Transverse colon (tissue), 4 donors: Measurements from ENCODE around the gene SYCP2. TPM values are rescaled to one million over a fixed set of nuclear protein-coding genes. Genes with fewer than 3 reads are reported as not detected.

Experiments used
- DNase-seq: peaks from one replicate; pipeline ENCODE4 v3.0.0-alpha.2; 2019
- H3K27ac ChIP-seq, 4 donors: fragments of 200-600 bp; sonication (generic); 2 replicates each; pipeline ENCODE4 v1.5.1; 2016 to 2018; ENCODE audit warnings: inconsistent platforms in 4 of 4
- H3K27me3 ChIP-seq: fragments of 200-600 bp; sonication (generic); 2 replicates; pipeline ENCODE4 v1.5.1; 2017; ENCODE audit warnings: inconsistent platforms
- H3K36me3 ChIP-seq, 4 donors: fragments of 200-600 bp; sonication (generic); 2 replicates each; pipeline ENCODE4 v1.5.1; 2017 to 2019; ENCODE audit warnings: inconsistent platforms in 4 of 4
- H3K4me1 ChIP-seq, 4 donors: fragments of 200-600 bp; sonication (generic); 2 replicates each; pipeline ENCODE4 v1.5.1; 2017 to 2020; ENCODE audit warnings: inconsistent platforms in 4 of 4
- H3K4me3 ChIP-seq, 4 donors: fragments of 200-600 bp; sonication (generic); 1 replicate in 1 of 4; 2 replicates in 3 of 4; pipeline versions ENCODE4 v1.5.1 to v1.6.1; 2017 to 2019; ENCODE audit warnings: inconsistent platforms in 4 of 4
- H3K9me3 ChIP-seq, 2 donors: fragments of 200-600 bp; sonication (generic); 2 replicates each; pipeline ENCODE4 v1.5.1; 2017 to 2019; ENCODE audit warnings: inconsistent platforms in 2 of 2
- EP300 ChIP-seq: sonication (generic); formaldehyde crosslinking; IDR thresholded peaks from one replicate; pipeline ENCODE4 v1.6.1; 2017; ENCODE audit warnings: antibody characterized with exemption, low read depth
- POLR2A ChIP-seq: fragments of 450-650 bp; IDR thresholded peaks from one replicate; pipeline ENCODE4 v1.6.1; 2016; ENCODE audit warnings: antibody characterized with exemption, mild to moderate bottlenecking, moderate library complexity
- POLR2AphosphoS5 ChIP-seq, 3 donors: sonication (generic); formaldehyde crosslinking; IDR thresholded peaks; one replicate each; pipeline ENCODE4 v1.6.1; 2016; ENCODE audit warnings: antibody characterized with exemption in 3 of 3
- WGBS, 2 donors: methylation state at CpG; one replicate each; pipeline ENCODE4 v1.1.5; 2018; ENCODE audit warnings: low coverage in 1 of 2; 5-methylcytosine and 5-hydroxymethylcytosine counted together
- in situ Hi-C, 4 donors: fragments of 200-750 bp; cut with MboI; loops; one replicate each; pipeline versions ENCODE4 v1.15.0 to v1.15.1; 2017; ENCODE audit warnings: low sequenced_read_pairs in 3 of 4, low pct_ligation_motif_present in 1 of 4, low pct_unique_long_range_greater_than_20kb in 1 of 4
- intact Hi-C: fragments of 100-400 bp; cut with DNase I; formaldehyde crosslinking; loops from one replicate; pipeline ENCODE4 v1.15.1; 2023; ENCODE audit warnings: low total_unique reads
- total RNA-seq, 4 donors: library from RNA; depleted of rRNA; stranded (reverse); fragments of >200 nt; gene quantifications; one replicate each; pipeline ENCODE4 v1.1.0, GENCODE V29; 2016
- TF ChIP-seq, protein P1 (sequence below), 5 experiments: fragments of 200-600 bp in 3 of 5; fragments of 450-650 bp in 2 of 5; sonication (generic) in 3 of 5; IDR thresholded peaks; 1 replicate in 2 of 5; 2 replicates in 3 of 5; pipeline ENCODE4 v1.5.1; 2016 to 2017; ENCODE audit warnings: antibody characterized with exemption in 5 of 5, inconsistent platforms in 3 of 5, mild to moderate bottlenecking in 2 of 5, moderate library complexity in 1 of 5

SYCP2 gene
- total RNA-seq, 4 donors from 2014 or later: 0.82 to 1.1 TPM; not detected in 2

DNA sequence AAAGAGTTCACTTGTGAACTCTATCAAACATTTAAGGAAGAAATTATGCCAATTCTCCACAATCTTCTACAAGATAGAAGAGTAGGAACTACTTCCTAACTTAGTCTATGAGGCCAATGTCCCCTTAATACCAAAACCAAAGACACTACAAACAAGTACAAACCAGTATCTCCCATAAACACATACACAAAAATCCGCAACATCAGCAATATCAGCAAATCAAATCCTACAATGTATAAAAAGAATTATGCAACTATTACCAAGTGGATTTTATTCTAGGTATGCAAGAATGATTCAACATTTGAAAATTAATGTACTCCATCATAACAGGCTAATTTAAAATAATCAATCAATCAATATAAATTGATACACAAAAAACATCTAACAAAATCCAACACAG, 45.4 kb downstream of the SYCP2 start:
- no peak for DNase-seq
- WGBS, 2 donors: 88 to 96% methylated on average over 1 of the region's 1 CpG

GRCh38 chr20:59884494-59884893, 48.9 kb downstream of the SYCP2 start:
- in situ Hi-C loops: no loop called here
- intact Hi-C loops: no loop called here
- no peaks in the 10 kb centered on the region for H3K36me3 ChIP-seq
- no peak for DNase-seq
- no peak overlapping the region for H3K4me3 ChIP-seq
- no peak overlapping the region for H3K27ac ChIP-seq
- H3K9me3 ChIP-seq: no peaks in the 10 kb centered on the region
- 85% methylated on average over 3 of the region's 3 CpGs for WGBS, 2 donors
- TF ChIP-seq, protein P1, sequence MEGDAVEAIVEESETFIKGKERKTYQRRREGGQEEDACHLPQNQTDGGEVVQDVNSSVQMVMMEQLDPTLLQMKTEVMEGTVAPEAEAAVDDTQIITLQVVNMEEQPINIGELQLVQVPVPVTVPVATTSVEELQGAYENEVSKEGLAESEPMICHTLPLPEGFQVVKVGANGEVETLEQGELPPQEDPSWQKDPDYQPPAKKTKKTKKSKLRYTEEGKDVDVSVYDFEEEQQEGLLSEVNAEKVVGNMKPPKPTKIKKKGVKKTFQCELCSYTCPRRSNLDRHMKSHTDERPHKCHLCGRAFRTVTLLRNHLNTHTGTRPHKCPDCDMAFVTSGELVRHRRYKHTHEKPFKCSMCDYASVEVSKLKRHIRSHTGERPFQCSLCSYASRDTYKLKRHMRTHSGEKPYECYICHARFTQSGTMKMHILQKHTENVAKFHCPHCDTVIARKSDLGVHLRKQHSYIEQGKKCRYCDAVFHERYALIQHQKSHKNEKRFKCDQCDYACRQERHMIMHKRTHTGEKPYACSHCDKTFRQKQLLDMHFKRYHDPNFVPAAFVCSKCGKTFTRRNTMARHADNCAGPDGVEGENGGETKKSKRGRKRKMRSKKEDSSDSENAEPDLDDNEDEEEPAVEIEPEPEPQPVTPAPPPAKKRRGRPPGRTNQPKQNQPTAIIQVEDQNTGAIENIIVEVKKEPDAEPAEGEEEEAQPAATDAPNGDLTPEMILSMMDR (IDR thresholded peaks at IDR 0.05): no peak
- TF ChIP-seq POLR2A (no peak), POLR2AphosphoS5 (IDR thresholded peaks at IDR 0.05) (no peak), EP300 (no peak)
- H3K4me1 ChIP-seq: no peaks in the 10 kb centered on the region
- H3K27me3 ChIP-seq: no peaks in the 10 kb centered on the region

More for the DNA sequence above, 45.4 kb downstream of the SYCP2 start:
- H3K27ac ChIP-seq: no peak overlapping the region
- intact Hi-C loops: no loop called here
- H3K4me3 ChIP-seq: no peak overlapping the region
- no peaks in the 10 kb centered on the region for H3K4me1 ChIP-seq
- no peaks in the 10 kb centered on the region for H3K27me3 ChIP-seq
- no peak for TF ChIP-seq POLR2AphosphoS5 (IDR thresholded peaks at IDR 0.05)
- TF ChIP-seq, protein P1 (IDR thresholded peaks at IDR 0.05): no peak
- no peak for TF ChIP-seq EP300
- TF ChIP-seq POLR2A: no peak
- H3K9me3 ChIP-seq: no peaks in the 10 kb centered on the region
- no peaks in the 10 kb centered on the region for H3K36me3 ChIP-seq
- in situ Hi-C loops: no loop called here

DNA sequence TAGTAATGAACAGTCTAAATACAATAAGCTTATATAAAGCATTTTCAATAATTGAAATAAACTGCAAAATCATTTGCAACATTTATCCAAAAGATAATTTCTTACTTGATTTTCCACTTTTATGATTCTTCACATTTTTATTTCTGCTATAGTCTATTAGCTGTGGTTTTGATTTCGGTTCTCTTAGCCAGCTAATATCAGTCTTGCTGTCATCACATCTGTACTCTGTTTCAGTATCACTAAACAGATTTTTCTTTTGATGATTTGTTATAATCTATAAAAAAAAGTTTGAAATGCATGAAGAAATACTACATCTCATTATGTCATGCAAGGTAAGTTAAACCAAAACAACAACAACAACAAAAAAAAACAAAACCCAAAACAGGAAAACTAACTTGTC, 53.2 kb downstream of the SYCP2 start:
- WGBS, 2 donors: 83 to 87% methylated on average over 1 of the region's 1 CpG
- H3K4me3 ChIP-seq: no peak overlapping the region
- in situ Hi-C loops (no loop called here), intact Hi-C loops (no loop called here)
- H3K27me3 ChIP-seq: no peaks in the 10 kb centered on the region
- no peak overlapping the region for H3K27ac ChIP-seq
- H3K9me3 ChIP-seq: no peaks in the 10 kb centered on the region
- no peak for DNase-seq
- H3K36me3 ChIP-seq: no peaks in the 10 kb centered on the region
- no peaks in the 10 kb centered on the region for H3K4me1 ChIP-seq
- no peak for TF ChIP-seq POLR2AphosphoS5 (IDR thresholded peaks at IDR 0.05)
- no peak for TF ChIP-seq EP300
- TF ChIP-seq, protein P1 (IDR thresholded peaks at IDR 0.05): no peak
- TF ChIP-seq POLR2A: no peak

- no peaks in the 10 kb centered on the region for H3K36me3 ChIP-seq
- no peaks in the 10 kb centered on the region for H3K4me1 ChIP-seq
- TF ChIP-seq EP300: no peak
- TF ChIP-seq, protein P1 (IDR thresholded peaks at IDR 0.05): no peak
- TF ChIP-seq POLR2AphosphoS5 (IDR thresholded peaks at IDR 0.05): no peak
- no peak for TF ChIP-seq POLR2A
- H3K27ac ChIP-seq: no peak overlapping the region
- intact Hi-C loops: no loop called here
- WGBS, 2 donors: 80 to 86% methylated on average over 1 of the region's 1 CpG
- no peaks in the 10 kb centered on the region for H3K27me3 ChIP-seq
- in situ Hi-C loops: no loop called here
- H3K9me3 ChIP-seq: no peaks in the 10 kb centered on the region
- no peak overlapping the region for H3K4me3 ChIP-seq
- no peak for DNase-seq
Measured at GRCh38 chr20:59873409-59873808, 60.0 kb downstream of the SYCP2 start.
